Transverse colon (tissue), 4 donors: ENCODE data around the gene FAM169A. TPM values are rescaled to one million over a fixed set of nuclear protein-coding genes. Genes with fewer than 3 reads are reported as not detected.
"Not testable (repeated sequence)": the region's sequence is repeated elsewhere in the genome, so short reads cannot be mapped to it uniquely, and the experiment has no call there.

ENCODE experiments used
- DNase-seq: peaks from one replicate; pipeline ENCODE4 v3.0.0-alpha.2; 2019
- H3K27ac ChIP-seq, 4 donors: fragments of 200-600 bp; sonication (generic); 2 replicates each; pipeline ENCODE4 v1.5.1; 2016 to 2018; ENCODE audit warnings: inconsistent platforms in 4 of 4
- H3K27me3 ChIP-seq: fragments of 200-600 bp; sonication (generic); 2 replicates; pipeline ENCODE4 v1.5.1; 2017; ENCODE audit warnings: inconsistent platforms
- H3K36me3 ChIP-seq, 4 donors: fragments of 200-600 bp; sonication (generic); 2 replicates each; pipeline ENCODE4 v1.5.1; 2017 to 2019; ENCODE audit warnings: inconsistent platforms in 4 of 4
- H3K4me1 ChIP-seq, 4 donors: fragments of 200-600 bp; sonication (generic); 2 replicates each; pipeline ENCODE4 v1.5.1; 2017 to 2020; ENCODE audit warnings: inconsistent platforms in 4 of 4
- H3K4me3 ChIP-seq, 4 donors: fragments of 200-600 bp; sonication (generic); 1 replicate in 1 of 4; 2 replicates in 3 of 4; pipeline versions ENCODE4 v1.5.1 to v1.6.1; 2017 to 2019; ENCODE audit warnings: inconsistent platforms in 4 of 4
- H3K9me3 ChIP-seq, 2 donors: fragments of 200-600 bp; sonication (generic); 2 replicates each; pipeline ENCODE4 v1.5.1; 2017 to 2019; ENCODE audit warnings: inconsistent platforms in 2 of 2
- CTCF ChIP-seq, 5 experiments: fragments of 200-600 bp in 3 of 5; fragments of 450-650 bp in 2 of 5; sonication (generic) in 3 of 5; IDR thresholded peaks; 1 replicate in 2 of 5; 2 replicates in 3 of 5; pipeline ENCODE4 v1.5.1; 2016 to 2017; ENCODE audit warnings: antibody characterized with exemption in 5 of 5, inconsistent platforms in 3 of 5, mild to moderate bottlenecking in 2 of 5, moderate library complexity in 1 of 5
- EP300 ChIP-seq: sonication (generic); formaldehyde crosslinking; IDR thresholded peaks from one replicate; pipeline ENCODE4 v1.6.1; 2017; ENCODE audit warnings: antibody characterized with exemption, low read depth
- POLR2A ChIP-seq: fragments of 450-650 bp; IDR thresholded peaks from one replicate; pipeline ENCODE4 v1.6.1; 2016; ENCODE audit warnings: antibody characterized with exemption, mild to moderate bottlenecking, moderate library complexity
- POLR2AphosphoS5 ChIP-seq, 3 donors: sonication (generic); formaldehyde crosslinking; IDR thresholded peaks; one replicate each; pipeline ENCODE4 v1.6.1; 2016; ENCODE audit warnings: antibody characterized with exemption in 3 of 3
- WGBS, 2 donors: methylation state at CpG; one replicate each; pipeline ENCODE4 v1.1.5; 2018; ENCODE audit warnings: low coverage in 1 of 2; 5-methylcytosine and 5-hydroxymethylcytosine counted together
- in situ Hi-C, 4 donors: fragments of 200-750 bp; cut with MboI; loops; one replicate each; pipeline versions ENCODE4 v1.15.0 to v1.15.1; 2017; ENCODE audit warnings: low sequenced_read_pairs in 3 of 4, low pct_ligation_motif_present in 1 of 4, low pct_unique_long_range_greater_than_20kb in 1 of 4
- intact Hi-C: fragments of 100-400 bp; cut with DNase I; formaldehyde crosslinking; loops from one replicate; pipeline ENCODE4 v1.15.1; 2023; ENCODE audit warnings: low total_unique reads
- total RNA-seq, 4 donors: library from RNA; depleted of rRNA; stranded (reverse); fragments of >200 nt; gene quantifications; one replicate each; pipeline ENCODE4 v1.1.0, GENCODE V29; 2016

FAM169A gene
- total RNA-seq, 4 donors from 2014 or later, result 0.20 to 14.6 (median 2.5) TPM

DNA sequence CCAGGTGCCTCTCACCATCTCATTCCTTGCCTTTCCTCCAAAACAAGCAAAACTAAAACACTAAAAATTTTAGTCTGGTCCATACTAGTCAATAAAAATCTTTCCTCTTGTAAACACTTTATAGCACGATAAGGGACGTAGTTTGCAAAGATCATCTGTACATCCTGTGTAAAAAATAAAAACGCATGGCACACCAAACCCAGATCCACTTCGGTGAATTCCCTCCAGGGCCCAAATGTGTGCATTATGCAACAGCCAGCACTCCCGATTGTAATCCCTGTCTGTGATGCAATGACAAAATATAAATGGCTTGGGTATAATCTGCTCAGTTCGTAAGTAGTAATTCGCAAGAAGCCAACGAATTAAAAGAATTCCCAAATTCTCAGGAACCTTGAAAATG, 1.4 kb downstream of the FAM169A start:
- TF ChIP-seq POLR2AphosphoS5 (IDR thresholded peaks at IDR 0.05) (no peak), EP300 (no peak), POLR2A (no peak), CTCF (IDR thresholded peaks at IDR 0.05) (no peak)
- no peak overlapping the region for H3K27ac ChIP-seq
- H3K4me3 ChIP-seq, result peak overlapping the region in 1 of 4 donors; percentile 71
- DNase-seq, result no peak
- peaks cover 46% of the 10 kb centered on the region for H3K27me3 ChIP-seq
- 54 to 56% methylated on average over 7 to 8 of the region's 8 CpGs for WGBS, 2 donors
- H3K9me3 ChIP-seq, result no peaks in the 10 kb centered on the region
- H3K36me3 ChIP-seq, result no peaks in the 10 kb centered on the region
- H3K4me1 ChIP-seq, result peaks cover 0 to 20% (median 6%) of the 10 kb centered on the region in 4 donors
- in situ Hi-C loops, result no loop called here
- intact Hi-C loops, result no loop called here

GRCh38 chr5:74863726-74864125, 2.5 kb downstream of the FAM169A start:
- 91 to 94% methylated on average over 2 of the region's 2 CpGs for WGBS, 2 donors
- intact Hi-C loops (no loop called here), in situ Hi-C loops (no loop called here)
- DNase-seq, result no peak
- no peaks in the 10 kb centered on the region for H3K9me3 ChIP-seq
- no peak overlapping the region for H3K4me3 ChIP-seq
- H3K27me3 ChIP-seq, result peaks cover 46% of the 10 kb centered on the region
- TF ChIP-seq EP300, result no peak
- H3K27ac ChIP-seq, result no peak overlapping the region
- H3K36me3 ChIP-seq, result no peaks in the 10 kb centered on the region
- peaks cover 0 to 20% (median 6%) of the 10 kb centered on the region in 4 donors for H3K4me1 ChIP-seq

- H3K27ac ChIP-seq, result no peak overlapping the region
- 86 to 87% methylated on average over 2 of the region's 2 CpGs for WGBS, 2 donors
- peaks cover 41% of the 10 kb centered on the region for H3K27me3 ChIP-seq
- H3K4me3 ChIP-seq, result no peak overlapping the region
- no peaks in the 10 kb centered on the region for H3K9me3 ChIP-seq
- H3K4me1 ChIP-seq, result peaks cover 0 to 20% (median 6%) of the 10 kb centered on the region in 4 donors
- in situ Hi-C loops (no loop called here), intact Hi-C loops (no loop called here)
- TF ChIP-seq EP300 (no peak), CTCF (IDR thresholded peaks at IDR 0.05) (no peak), POLR2AphosphoS5 (IDR thresholded peaks at IDR 0.05) (no peak), POLR2A (no peak)
- DNase-seq, result no peak
- H3K36me3 ChIP-seq, result no peaks in the 10 kb centered on the region
Observed at GRCh38 chr5:74862221-74862620, 4.0 kb downstream of the FAM169A start.

- H3K4me1 ChIP-seq, H3K36me3 ChIP-seq, H3K27me3 ChIP-seq, in situ Hi-C loops, DNase-seq, H3K27ac ChIP-seq, H3K4me3 ChIP-seq, intact Hi-C loops, H3K9me3 ChIP-seq: not testable (repeated sequence)
- 67 to 90% methylated on average over 1 to 7 of the region's 7 CpGs for WGBS, 2 donors
Observed at GRCh38 chr5:74856975-74857374, 9.2 kb downstream of the FAM169A start.

DNA sequence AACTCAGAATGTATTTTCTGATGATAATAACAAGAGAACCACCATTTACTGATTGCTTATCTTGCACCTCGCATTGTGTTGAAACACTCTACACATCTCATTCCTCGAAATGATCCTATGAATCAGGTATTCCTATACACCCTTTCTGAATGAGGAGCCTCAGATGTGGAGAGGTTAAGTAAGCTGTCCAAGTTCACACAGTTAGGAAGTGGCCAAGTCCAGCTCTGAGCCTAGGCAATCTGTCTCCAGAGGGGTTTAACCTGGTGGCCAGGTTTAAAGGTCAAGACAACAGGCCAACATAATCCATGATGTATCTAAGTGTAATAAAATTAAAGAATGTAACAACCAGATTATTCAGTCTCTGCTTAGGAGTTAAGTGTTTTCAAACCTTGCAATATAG, 12.9 kb downstream of the FAM169A start:
- no peak for DNase-seq
- Histone ChIP-seq H3K4me1 (no peaks in the 10 kb centered on the region), H3K36me3 (no peaks in the 10 kb centered on the region), H3K9me3 (no peaks in the 10 kb centered on the region), H3K27ac (no peak overlapping the region), H3K4me3 (no peak overlapping the region), H3K27me3 (no peaks in the 10 kb centered on the region)
- intact Hi-C loops (no loop called here), in situ Hi-C loops (no loop called here)
- TF ChIP-seq EP300 (no peak), CTCF (IDR thresholded peaks at IDR 0.05) (no peak), POLR2A (no peak), POLR2AphosphoS5 (IDR thresholded peaks at IDR 0.05) (no peak)
- 93 to 95% methylated on average over 2 of the region's 2 CpGs for WGBS, 2 donors
